HG03045 (cell line): ENCODE results near the gene ABCG1.

Experiments used
- ATAC-seq: cut with Tn5 transposase; IDR thresholded peaks from one replicate; pipeline ENCODE4 v1.9.1; 2021; ENCODE audit warnings: mild to moderate bottlenecking, moderate library complexity; ENCODE audit not compliant: unreplicated experiment

ABCG1 gene

DNA sequence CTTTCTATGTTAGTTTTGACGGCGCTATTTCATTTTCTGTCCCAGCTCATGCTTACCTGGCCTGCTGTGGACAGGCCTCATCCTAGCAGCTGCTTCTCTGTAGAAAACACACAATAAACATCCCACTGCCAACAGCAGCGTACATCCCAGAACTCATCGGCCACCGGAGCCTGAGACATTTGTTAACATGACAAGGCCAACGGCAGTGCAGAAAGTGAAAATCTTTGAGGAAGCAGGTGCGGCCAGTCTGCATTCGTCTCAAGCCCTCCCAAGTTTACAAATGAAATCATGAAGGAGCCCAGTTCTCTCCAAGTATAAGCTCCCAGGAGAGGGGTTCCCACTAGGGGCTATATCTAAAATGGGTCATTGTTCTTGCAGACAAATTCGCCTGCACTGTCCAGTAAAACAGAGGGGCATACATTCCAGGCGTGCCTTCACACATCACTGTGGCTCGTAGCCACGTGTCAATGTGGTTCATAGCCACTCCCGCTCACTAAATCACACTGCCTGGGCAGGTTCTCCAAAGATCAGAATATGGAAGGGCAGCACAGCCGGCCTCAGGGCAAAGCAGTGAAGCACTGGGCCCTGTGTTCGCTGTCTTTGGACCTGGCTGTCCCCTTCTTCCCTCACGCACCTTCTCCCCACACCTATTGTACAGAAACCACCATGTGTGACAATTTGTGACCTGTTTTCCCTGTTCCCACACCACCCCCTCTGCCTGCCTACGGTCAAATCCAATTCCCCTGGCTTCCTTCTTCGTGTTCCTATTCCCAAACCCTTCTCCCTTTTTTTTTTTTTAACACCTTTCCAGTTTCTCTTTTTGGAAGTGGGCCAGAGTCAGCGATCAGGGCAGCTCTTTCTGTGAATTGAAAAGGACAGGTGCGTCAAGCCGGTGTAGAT, 27.0 kb upstream of the ABCG1 start:
- ATAC-seq: no peak

- ATAC-seq: no peak
Measured at GRCh38 chr21:42193131-42193671, 25.7 kb upstream of the ABCG1 start.

GRCh38 chr21:42193721-42194120, 25.2 kb upstream of the ABCG1 start:
- no peak for ATAC-seq

- ATAC-seq: no peak
Measured at GRCh38 chr21:42194863-42195262, 24.1 kb upstream of the ABCG1 start.

- no peak for ATAC-seq
Measured at GRCh38 chr21:42195378-42196031, 23.4 kb upstream of the ABCG1 start.

GRCh38 chr21:42198929-42199867, 19.7 kb upstream of the ABCG1 start:
- no peak for ATAC-seq

DNA sequence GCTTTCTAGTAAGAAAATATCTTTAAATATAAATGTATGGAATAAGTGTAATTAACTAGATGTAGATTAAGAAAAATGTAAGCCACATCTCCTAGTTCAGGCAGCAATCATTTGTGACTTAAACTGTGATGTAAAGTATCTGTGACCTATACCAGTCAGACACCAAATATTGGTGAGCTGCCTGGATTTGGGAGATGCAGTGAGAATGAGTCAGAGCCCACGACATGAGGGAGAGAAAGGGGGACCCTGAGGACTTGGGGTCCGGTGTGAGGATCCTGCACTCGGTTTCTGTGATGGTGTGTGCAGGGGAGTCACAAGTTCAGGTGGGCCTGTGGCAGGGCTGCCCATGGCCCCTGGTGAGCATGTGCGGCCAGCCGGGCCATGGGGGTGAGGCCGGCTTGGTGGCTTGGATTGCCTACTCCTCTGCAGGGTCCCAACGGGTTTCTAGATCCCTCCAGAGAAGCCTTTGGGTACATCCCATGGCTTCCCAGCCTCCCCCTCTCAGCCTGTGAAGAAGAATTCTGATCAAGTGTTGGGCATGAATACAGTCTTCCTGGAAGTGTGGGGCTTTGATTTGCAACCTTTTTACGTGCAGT, 19.0 kb upstream of the ABCG1 start:
- no peak for ATAC-seq

GRCh38 chr21:42200906-42201614, 17.9 kb upstream of the ABCG1 start:
- no peak for ATAC-seq

GRCh38 chr21:42201615-42202161, 17.3 kb upstream of the ABCG1 start:
- ATAC-seq: no peak

GRCh38 chr21:42202321-42202720, 16.6 kb upstream of the ABCG1 start:
- ATAC-seq: no peak

- ATAC-seq: no peak
Measured at GRCh38 chr21:42203321-42203720, 15.6 kb upstream of the ABCG1 start.

DNA sequence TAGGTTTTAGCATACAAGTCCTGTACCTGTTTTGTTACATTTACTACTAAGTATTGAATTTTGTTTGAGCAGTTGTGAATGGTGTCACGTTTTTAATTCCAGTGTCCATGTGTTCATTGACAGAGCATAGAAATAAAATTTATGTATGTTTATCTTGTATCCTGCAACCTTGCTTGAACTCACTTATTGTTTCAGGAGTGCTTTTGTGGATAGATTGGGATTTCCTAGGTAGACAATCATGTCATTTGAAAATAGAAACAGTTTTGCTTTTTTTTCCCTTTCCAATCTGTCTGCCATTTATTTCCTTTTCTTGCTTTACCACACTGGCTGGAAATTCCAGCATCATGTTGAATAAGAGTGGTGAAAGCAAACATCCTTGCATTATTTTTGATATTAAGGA, 15.0 kb upstream of the ABCG1 start:
- ATAC-seq: no peak

GRCh38 chr21:42207426-42207825, 11.5 kb upstream of the ABCG1 start:
- no peak for ATAC-seq

DNA sequence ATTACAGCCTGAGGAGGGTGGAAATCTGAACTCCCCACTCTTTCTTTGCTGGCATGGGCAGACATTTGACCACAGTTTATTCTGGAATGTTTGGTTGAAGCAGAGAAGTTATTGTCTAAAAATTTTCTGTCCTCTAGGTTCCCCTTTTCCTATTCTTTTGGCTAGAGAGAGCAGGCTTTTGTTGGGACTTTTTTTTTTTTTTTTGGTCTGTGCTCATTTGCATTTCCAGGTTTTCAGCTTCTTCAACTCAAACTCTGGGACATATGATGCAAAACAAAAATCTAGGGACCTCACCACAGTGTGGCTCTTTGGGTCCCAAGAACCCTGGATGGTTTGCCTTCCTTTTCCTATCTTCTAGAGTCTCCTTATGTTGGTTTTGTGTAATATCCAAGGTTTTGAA, 10.9 kb upstream of the ABCG1 start:
- ATAC-seq: no peak

GRCh38 chr21:42208801-42209490, 10.0 kb upstream of the ABCG1 start:
- ATAC-seq: no peak

DNA sequence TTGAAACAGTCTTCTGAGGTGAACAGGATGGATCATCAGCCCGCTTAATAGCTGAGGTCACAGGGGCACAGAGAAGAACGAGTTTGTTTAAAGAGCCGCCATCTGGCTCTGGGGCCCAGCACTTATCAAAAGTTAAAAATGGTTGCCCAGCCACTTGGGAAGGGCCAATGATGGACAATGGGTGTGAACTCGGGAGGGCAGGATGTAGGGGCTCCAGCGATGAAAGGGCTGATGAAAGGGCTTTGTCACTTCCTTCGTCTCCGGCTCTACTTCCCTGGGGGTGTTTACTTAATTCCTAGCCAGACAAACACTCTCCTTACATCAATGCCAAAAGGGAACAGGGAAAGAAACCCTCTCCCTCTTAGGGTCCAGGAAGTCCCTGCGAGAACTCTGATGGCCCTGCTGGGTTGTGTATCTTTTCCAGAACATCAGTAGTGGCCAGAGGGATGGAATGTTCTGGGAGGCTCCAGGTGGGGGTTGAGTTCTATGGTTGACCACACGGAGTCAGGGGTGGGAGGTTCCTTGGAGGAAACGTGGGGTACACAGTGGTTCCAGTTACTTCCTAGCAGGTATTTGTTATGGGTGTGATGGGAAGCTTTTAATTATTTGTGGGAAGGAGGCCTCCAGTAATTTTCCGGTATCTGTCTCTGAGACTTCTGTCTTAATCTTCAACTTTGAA, 9.0 kb upstream of the ABCG1 start:
- no peak for ATAC-seq

- no peak for ATAC-seq
Measured at GRCh38 chr21:42212266-42212665, 6.7 kb upstream of the ABCG1 start.

DNA sequence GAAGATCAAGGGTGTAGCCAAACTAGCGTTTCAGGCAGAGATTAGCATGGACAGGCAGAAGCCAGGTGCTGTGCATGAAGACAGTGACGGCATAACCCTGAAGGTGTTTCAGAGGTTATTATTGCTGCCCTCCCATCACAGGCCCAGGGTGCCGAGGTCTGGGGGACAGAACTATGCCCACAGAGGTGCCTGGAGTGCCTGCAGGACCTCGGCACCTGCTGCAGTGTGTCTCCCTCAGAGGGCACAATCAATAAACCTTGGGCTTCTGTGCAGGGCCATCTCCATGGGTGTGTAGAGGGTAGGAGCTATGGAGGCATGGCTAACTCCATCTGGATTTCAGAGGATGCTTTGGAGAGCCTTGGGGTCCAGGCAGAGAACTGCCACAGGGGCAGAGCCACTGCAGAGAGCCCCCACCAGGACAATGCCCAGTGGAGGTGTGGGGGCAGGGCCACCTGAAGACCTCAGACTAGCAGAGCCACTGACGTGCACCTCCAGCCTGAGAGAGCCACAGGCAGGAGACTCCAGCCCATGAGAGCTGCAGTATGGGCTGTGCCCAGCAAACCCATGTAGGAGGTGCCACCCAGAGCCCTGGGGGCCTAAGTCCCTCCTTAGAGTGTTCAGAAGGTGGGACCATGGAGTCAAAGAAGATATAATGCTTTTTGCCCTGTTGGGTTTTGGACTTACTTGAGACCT, 5.7 kb upstream of the ABCG1 start:
- ATAC-seq: no peak
